NB4 (cell line): ENCODE results near the gene FOSB.
A peak's percentile ranks its signal among the peaks of the same experiment; 100 is the strongest.

ENCODE experiments used
- DNase-seq: peaks from one replicate; pipeline ENCODE4 v3.0.0; 2010; ENCODE audit warnings: low read depth
- H3K4me3 ChIP-seq: one replicate; pipeline ENCODE4 v1.5.1; 2011; ENCODE audit warnings: mild to moderate bottlenecking, low read depth, low read length, moderate library complexity
- CTCF ChIP-seq: IDR thresholded peaks from one replicate; pipeline ENCODE4 v1.5.1; 2012; ENCODE audit warnings: low read depth, low read length
- MAX ChIP-seq: IDR thresholded peaks from 2 replicates; pipeline ENCODE4 v1.6.1; 2011; ENCODE audit warnings: low read depth, low read length
- MYC ChIP-seq: IDR thresholded peaks from 2 replicates; pipeline ENCODE4 v1.6.1; 2011; ENCODE audit warnings: low read depth, low read length
- POLR2A ChIP-seq: IDR thresholded peaks from 2 replicates; pipeline ENCODE4 v1.6.1; 2011; ENCODE audit warnings: mild to moderate bottlenecking; ENCODE audit not compliant: insufficient read length; ENCODE audit errors: extremely low read depth

FOSB gene

GRCh38 chr19:45440259-45440638, 27.5 kb upstream of the FOSB start:
- no peak for DNase-seq
- H3K4me3 ChIP-seq, result no peak overlapping the region
- TF ChIP-seq MAX, result no peak
- TF ChIP-seq CTCF, result no peak

- peak; percentile 21 for DNase-seq
- H3K4me3 ChIP-seq, result no peak overlapping the region
- TF ChIP-seq MAX (no peak), POLR2A (no peak), MYC (no peak), CTCF (no peak)
Measured at GRCh38 chr19:45440873-45441654, 26.7 kb upstream of the FOSB start.

- DNase-seq, result no peak
- H3K4me3 ChIP-seq, result no peak overlapping the region
- no peak for TF ChIP-seq MYC
- TF ChIP-seq POLR2A, result no peak
- TF ChIP-seq CTCF, result no peak
- no peak for TF ChIP-seq MAX
Measured at GRCh38 chr19:45442408-45442777, 25.4 kb upstream of the FOSB start.

GRCh38 chr19:45442778-45443461, 24.9 kb upstream of the FOSB start:
- peak; percentile 96 for DNase-seq
- peak overlapping the region; percentile 34 for H3K4me3 ChIP-seq
- TF ChIP-seq MYC (no peak), CTCF (no peak), MAX (no peak), POLR2A (no peak)

- peak; percentile 93 for DNase-seq
- H3K4me3 ChIP-seq, result peak overlapping the region; percentile 34
- TF ChIP-seq MYC (no peak), CTCF (no peak), POLR2A (no peak), MAX (no peak)
Measured at GRCh38 chr19:45443462-45444317, 24.1 kb upstream of the FOSB start.
